Measurements from ENCODE around the gene SP9.

GRCh38 chr2:174328114-174328960 is 6.4 kb upstream of the SP9 start:
- TF ChIP-seq CTCF (conservative IDR thresholded peaks at IDR 0.05; ENCODE audit: low read depth, low read length) (no peak), EZH2 (IDR thresholded peaks at IDR 0.05; ENCODE audit: borderline replicate concordance, low read depth, low read length, poor library complexity, severe bottlenecking) (no peak)
